Right cardiac atrium (tissue), 5 donors: ENCODE data around the gene IQCF5. TPM values are rescaled to one million over a fixed set of nuclear protein-coding genes. Genes with fewer than 3 reads are reported as not detected.

Experiments
- ATAC-seq, 2 donors: fragments of 200-7000 bp; cut with Tn5 transposase; one replicate each; pipeline versions ENCODE4 v1.8.0 to v1.9.1; 2020; ENCODE audit warnings: moderate library complexity in 2 of 2, mild to moderate bottlenecking in 1 of 2
- DNase-seq, 3 donors: peaks; one replicate each; pipeline ENCODE4 v3.0.0-alpha.2; 2020
- H3K27ac ChIP-seq: one replicate; pipeline ENCODE4 v1.5.1; 2013; ENCODE audit warnings: mild to moderate bottlenecking, low read length, control low read depth, moderate library complexity
- H3K27me3 ChIP-seq: one replicate; pipeline ENCODE4 v1.6.1; 2013; ENCODE audit not compliant: control insufficient read depth, insufficient read depth
- H3K4me1 ChIP-seq: one replicate; pipeline ENCODE4 v1.6.1; 2013; ENCODE audit warnings: low read length; ENCODE audit not compliant: control insufficient read depth, insufficient read depth
- H3K4me3 ChIP-seq: one replicate; pipeline ENCODE4 v1.5.1; 2013; ENCODE audit warnings: low read length, control low read depth
- H3K9me3 ChIP-seq: one replicate; pipeline ENCODE4 v1.6.1; 2013; ENCODE audit warnings: low read length; ENCODE audit not compliant: control insufficient read depth
- WGBS: extraction: QIAGEN DNeasy Blood & Tissue Kit; methylation state at CpG from one replicate; pipeline ENCODE4 v1.1.7; 2013; 5-methylcytosine and 5-hydroxymethylcytosine counted together
- intact Hi-C, 4 donors: fragments of 100-400 bp; cut with DNase I; formaldehyde crosslinking; loops; one replicate each; pipeline versions ENCODE4 v1.11.0 to v1.14.0; 2022 to 2023
- polyA plus RNA-seq: library from polyadenylated mRNA; stranded (reverse); fragments of 200-250 nt; gene quantifications from one replicate; pipeline ENCODE4 v1.2.3, GENCODE V29; 2013
- total RNA-seq, 4 donors: library from RNA; stranded (reverse); fragmentation: NEBNext Ultra II Directional; extraction: Animal tissue kit (Norgen Biotek cat#: 25700); gene quantifications; one replicate each; pipeline ENCODE4 v1.2.1, GENCODE V29; 2021
- donor health status: healthy with polysubstance abuse.
- donor health status: DM: no; HTN: yes; CAD: no.
- donor health status: DM: no; HTN: no; CAD: no.
- donor health status: DM: no; HTN: yes; CAD: no; lungs with severe emphysema.
- donor health status: DM: yes; HTN: yes; CAD: no.

The IQCF5 gene
- total and polyA plus RNA-seq, 5 donors: not detected

GRCh38 chr3:51891242-51892039 lies 16.0 kb upstream of the IQCF5 start:
- H3K27me3 ChIP-seq: no peaks in the 10 kb centered on the region
- H3K27ac ChIP-seq: no peak overlapping the region
- intact Hi-C loops: no loop called here
- no peaks in the 10 kb centered on the region for H3K9me3 ChIP-seq
- ATAC-seq: no peak
- WGBS: 73% methylated on average over 7 of the region's 7 CpGs
- H3K4me3 ChIP-seq: no peak overlapping the region
- H3K4me1 ChIP-seq: no peaks in the 10 kb centered on the region
- no peak for DNase-seq

GRCh38 chr3:51888463-51889105 lies 13.2 kb upstream of the IQCF5 start:
- no peak overlapping the region for H3K27ac ChIP-seq
- ATAC-seq: no peak
- H3K4me1 ChIP-seq: no peaks in the 10 kb centered on the region
- no peak overlapping the region for H3K4me3 ChIP-seq
- DNase-seq: no peak
- no peaks in the 10 kb centered on the region for H3K27me3 ChIP-seq
- H3K9me3 ChIP-seq: no peaks in the 10 kb centered on the region
- 95% methylated on average over 12 of the region's 12 CpGs for WGBS
- intact Hi-C loops: no loop called here

GRCh38 chr3:51887620-51888019 lies 12.2 kb upstream of the IQCF5 start:
- DNase-seq: no peak
- Histone ChIP-seq H3K4me3 (no peak overlapping the region), H3K9me3 (no peaks in the 10 kb centered on the region), H3K27ac (no peak overlapping the region), H3K4me1 (no peaks in the 10 kb centered on the region), H3K27me3 (no peaks in the 10 kb centered on the region)
- intact Hi-C loops: no loop called here
- ATAC-seq: no peak
- 67% methylated on average over 2 of the region's 2 CpGs for WGBS

- H3K27me3 ChIP-seq: no peaks in the 10 kb centered on the region
- no peak overlapping the region for H3K27ac ChIP-seq
- no peaks in the 10 kb centered on the region for H3K4me1 ChIP-seq
- intact Hi-C loops: no loop called here
- DNase-seq (no peak), ATAC-seq (no peak)
- H3K9me3 ChIP-seq: no peaks in the 10 kb centered on the region
- H3K4me3 ChIP-seq: no peak overlapping the region
Measured at GRCh38 chr3:51886447-51886846, 11.0 kb upstream of the IQCF5 start.

GRCh38 chr3:51879937-51880336 lies 4.5 kb upstream of the IQCF5 start:
- intact Hi-C loops: no loop called here
- Histone ChIP-seq H3K27me3 (no peaks in the 10 kb centered on the region), H3K9me3 (no peaks in the 10 kb centered on the region), H3K27ac (no peak overlapping the region), H3K4me1 (no peaks in the 10 kb centered on the region), H3K4me3 (no peak overlapping the region)
- DNase-seq: no peak
- WGBS: 38% methylated on average over 2 of the region's 2 CpGs
- no peak for ATAC-seq

- H3K27ac ChIP-seq: no peak overlapping the region
- 43% methylated on average over 6 of the region's 6 CpGs for WGBS
- intact Hi-C loops: no loop called here
Measured at GRCh38 chr3:51876186-51876585, 785 bp upstream of the IQCF5 start.

GRCh38 chr3:51874889-51875288 lies 512 bp downstream of the IQCF5 start:
- no peak for DNase-seq
- no peaks in the 10 kb centered on the region for H3K27me3 ChIP-seq
- intact Hi-C loops: no loop called here
- no peak overlapping the region for H3K27ac ChIP-seq
- H3K4me3 ChIP-seq: no peak overlapping the region
- 62% methylated on average over 4 of the region's 4 CpGs for WGBS
- H3K9me3 ChIP-seq: no peaks in the 10 kb centered on the region
- H3K4me1 ChIP-seq: no peaks in the 10 kb centered on the region
- no peak for ATAC-seq

More at GRCh38 chr3:51876186-51876585, 785 bp upstream of the IQCF5 start:
- no peaks in the 10 kb centered on the region for H3K9me3 ChIP-seq
- H3K27me3 ChIP-seq: no peaks in the 10 kb centered on the region
- H3K4me1 ChIP-seq: no peaks in the 10 kb centered on the region
- no peak overlapping the region for H3K4me3 ChIP-seq
- DNase-seq (no peak), ATAC-seq (no peak)

GRCh38 chr3:51874411-51874810 lies 990 bp downstream of the IQCF5 start:
- no peaks in the 10 kb centered on the region for H3K27me3 ChIP-seq
- DNase-seq: no peak
- 77% methylated on average over 2 of the region's 2 CpGs for WGBS
- no peak overlapping the region for H3K27ac ChIP-seq
- H3K4me1 ChIP-seq: no peaks in the 10 kb centered on the region
- intact Hi-C loops: no loop called here
- no peak overlapping the region for H3K4me3 ChIP-seq
- H3K9me3 ChIP-seq: no peaks in the 10 kb centered on the region
- no peak for ATAC-seq

- DNase-seq (no peak), ATAC-seq (no peak)
- Histone ChIP-seq H3K4me1 (no peaks in the 10 kb centered on the region), H3K4me3 (no peak overlapping the region), H3K27ac (no peak overlapping the region), H3K9me3 (no peaks in the 10 kb centered on the region), H3K27me3 (no peaks in the 10 kb centered on the region)
- WGBS: 95% methylated on average over 10 of the region's 10 CpGs
- intact Hi-C loops: no loop called here
Measured at GRCh38 chr3:51873876-51874275, 1.5 kb downstream of the IQCF5 start.

- no peaks in the 10 kb centered on the region for H3K9me3 ChIP-seq
- 57% methylated on average over 1 of the region's 1 CpG for WGBS
- no peaks in the 10 kb centered on the region for H3K4me1 ChIP-seq
- H3K27me3 ChIP-seq: no peaks in the 10 kb centered on the region
- DNase-seq (no peak), ATAC-seq (no peak)
- no peak overlapping the region for H3K27ac ChIP-seq
- H3K4me3 ChIP-seq: no peak overlapping the region
- intact Hi-C loops: no loop called here
Measured at GRCh38 chr3:51873253-51873766, 2.1 kb downstream of the IQCF5 start.

- Histone ChIP-seq H3K4me3 (no peak overlapping the region), H3K27me3 (no peaks in the 10 kb centered on the region), H3K9me3 (no peaks in the 10 kb centered on the region), H3K27ac (no peak overlapping the region), H3K4me1 (no peaks in the 10 kb centered on the region)
- no peak for ATAC-seq
- no peak for DNase-seq
- 29% methylated on average over 2 of the region's 2 CpGs for WGBS
- intact Hi-C loops: no loop called here
Measured at GRCh38 chr3:51869304-51869703, 6.1 kb downstream of the IQCF5 start.
